ENCODE results near the gene MARCHF5. TPM values are rescaled to one million over a fixed set of nuclear protein-coding genes. Genes with fewer than 3 reads are reported as not detected.

Gene MARCHF5
- total RNA-seq, 5 donors from 2014 or later (not counting 1 experiment from before 2014, with no cell fraction given): 22.8 to 37.9 (median 32.7) TPM

- ATAC-seq (replicated peaks in 1 of 4) (no peak), DNase-seq (peak in 30 of 35 experiments; percentile 7 to 62 (median 28))
- H3K27me3 Mint-ChIP-seq: no peaks in the 10 kb centered on the region
- H3K9me3 Mint-ChIP-seq: no peaks in the 10 kb centered on the region
- 2% methylated on average over 5 of the region's 17 CpGs for WGBS (ENCODE audit: insufficient coverage)
- ChIA-PET CTCF (interaction anchor here (0.5 to 2.0 kb wide), 10 partner anchors 8 to 1129 kb away, joined by 3 to 8 read pairs (median 3); no protein-coding TSS in a partner anchor), POLR2A (interaction anchor here in 1 of 2 donors (0.6 kb wide), 1 partner anchor 552 kb away, joined by 5 read pairs; no protein-coding TSS in a partner anchor)
- H3K4me1 Mint-ChIP-seq: peaks cover 35 to 41% (median 40%) of the 10 kb centered on the region in 3 donors
- H3K36me3 Mint-ChIP-seq: peaks cover 14% of the 10 kb centered on the region
- H3K36me3 ChIP-seq (ENCODE audit: control insufficient read depth in 2 of 2, extremely low read depth in 1 of 2, insufficient read depth in 1 of 2, low read length in 1 of 2): no peaks in the 10 kb centered on the region
- peak overlapping the region; percentile 61 to 79 for H3K27ac Mint-ChIP-seq
- no peaks in the 10 kb centered on the region for H3K9me3 ChIP-seq
- H3K4me3 Mint-ChIP-seq: peak overlapping the region; percentile 93 to 94 (median 94)
- H3K27me3 ChIP-seq (replicated peaks in 1 of 2; ENCODE audit: control insufficient read depth in 2 of 2, extremely low read depth in 1 of 2, insufficient read depth in 2 of 2, low read length in 1 of 2): no peaks in the 10 kb centered on the region
- H3K27ac ChIP-seq (ENCODE audit: low read length): peak overlapping the region; percentile 69
- peaks cover 6 to 31% of the 10 kb centered on the region in 2 experiments for H3K4me1 ChIP-seq (ENCODE audit: control insufficient read depth in 1 of 2, extremely low read depth in 1 of 2, insufficient read depth in 2 of 2, low read length in 2 of 2)
- H3K4me3 ChIP-seq (ENCODE audit: control insufficient read depth in 1 of 2, extremely low read depth in 1 of 2, low read length in 1 of 2): peak overlapping the region; percentile 93 to 96
These were observed 1.2 kb downstream of the MARCHF5 start for GRCh38 chr10:92291921-92292845.

- H3K4me3 Mint-ChIP-seq: no peak overlapping the region
- H3K9me3 Mint-ChIP-seq: no peaks in the 10 kb centered on the region
- H3K27me3 Mint-ChIP-seq: no peaks in the 10 kb centered on the region
- Histone ChIP-seq H3K27ac (ENCODE audit: low read length) (no peak overlapping the region), H3K9me3 (no peaks in the 10 kb centered on the region), H3K36me3 (ENCODE audit: control insufficient read depth in 2 of 2, extremely low read depth in 1 of 2, insufficient read depth in 1 of 2, low read length in 1 of 2) (peaks cover 0 to 5% of the 10 kb centered on the region in 2 donors), H3K4me3 (ENCODE audit: control insufficient read depth in 1 of 2, extremely low read depth in 1 of 2, low read length in 1 of 2) (no peak overlapping the region), H3K27me3 (replicated peaks in 1 of 2; ENCODE audit: control insufficient read depth in 2 of 2, extremely low read depth in 1 of 2, insufficient read depth in 2 of 2, low read length in 1 of 2) (no peaks in the 10 kb centered on the region), H3K4me1 (ENCODE audit: control insufficient read depth in 1 of 2, extremely low read depth in 1 of 2, insufficient read depth in 2 of 2, low read length in 2 of 2) (peaks cover 6 to 9% of the 10 kb centered on the region in 2 experiments)
- no peak overlapping the region for H3K27ac Mint-ChIP-seq
- H3K36me3 Mint-ChIP-seq: peaks cover 30% of the 10 kb centered on the region
- ChIA-PET POLR2A (interaction anchor here in 1 of 2 donors (0.6 kb wide), 1 partner anchor 663 kb away, joined by 3 read pairs; no protein-coding TSS in a partner anchor), CTCF (interaction anchor here in 1 of 2 donors (0.5 to 0.6 kb wide), 2 partner anchors 339 to 544 kb away, joined by 3 to 5 read pairs; no protein-coding TSS in a partner anchor)
- 100% methylated on average over 1 of the region's 6 CpGs for WGBS (ENCODE audit: insufficient coverage)
- DNase-seq (no peak), ATAC-seq (replicated peaks in 1 of 4) (no peak)
- H3K4me1 Mint-ChIP-seq: peaks cover 59 to 65% (median 60%) of the 10 kb centered on the region in 3 donors
These were observed 7.5 kb downstream of the MARCHF5 start for GRCh38 chr10:92298487-92298886.

GRCh38 chr10:92303096-92303495 lies 12.1 kb downstream of the MARCHF5 start:
- Histone ChIP-seq H3K36me3 (ENCODE audit: control insufficient read depth in 2 of 2, extremely low read depth in 1 of 2, insufficient read depth in 1 of 2, low read length in 1 of 2) (peaks cover 0 to 5% of the 10 kb centered on the region in 2 donors), H3K27me3 (replicated peaks in 1 of 2; ENCODE audit: control insufficient read depth in 2 of 2, extremely low read depth in 1 of 2, insufficient read depth in 2 of 2, low read length in 1 of 2) (no peaks in the 10 kb centered on the region), H3K4me1 (ENCODE audit: control insufficient read depth in 1 of 2, extremely low read depth in 1 of 2, insufficient read depth in 2 of 2, low read length in 2 of 2) (peaks cover 0 to 9% of the 10 kb centered on the region in 2 experiments), H3K4me3 (ENCODE audit: control insufficient read depth in 1 of 2, extremely low read depth in 1 of 2, low read length in 1 of 2) (no peak overlapping the region), H3K27ac (ENCODE audit: low read length) (no peak overlapping the region), H3K9me3 (no peaks in the 10 kb centered on the region)
- Mint-ChIP-seq H3K27me3 (no peaks in the 10 kb centered on the region), H3K4me3 (peak overlapping the region in 1 of 3 donors; percentile 4), H3K27ac (no peak overlapping the region), H3K9me3 (no peaks in the 10 kb centered on the region), H3K4me1 (peaks cover 55 to 67% (median 63%) of the 10 kb centered on the region in 3 donors), H3K36me3 (peaks cover 16% of the 10 kb centered on the region)
- DNase-seq (no peak), ATAC-seq (replicated peaks in 1 of 4) (no peak)
- ChIA-PET POLR2A (no interaction called here), CTCF (interaction anchor here (0.5 to 1.0 kb wide), 3 partner anchors 11 to 16 kb away, joined by 3 to 9 read pairs (median 6); partner anchors contain the start of genes CPEB3 (in 1 of the 2) and MARCHF5 (in 1 of the 2))

GRCh38 chr10:92304061-92304460 lies 13.1 kb downstream of the MARCHF5 start:
- Mint-ChIP-seq H3K9me3 (no peaks in the 10 kb centered on the region), H3K4me3 (no peak overlapping the region), H3K27me3 (no peaks in the 10 kb centered on the region), H3K27ac (no peak overlapping the region), H3K36me3 (peaks cover 14% of the 10 kb centered on the region), H3K4me1 (peaks cover 46 to 65% (median 60%) of the 10 kb centered on the region in 3 donors)
- no peaks in the 10 kb centered on the region for H3K9me3 ChIP-seq
- ATAC-seq (replicated peaks in 1 of 4) (no peak), DNase-seq (no peak)
- ChIA-PET CTCF (interaction anchor here in 1 of 2 donors (1.3 kb wide), 1 partner anchor 36 kb away, joined by 4 read pairs; no protein-coding TSS in a partner anchor), POLR2A (interaction anchor here (0.5 to 0.6 kb wide), 2 partner anchors 10 to 1597 kb away, joined by 3 to 4 read pairs; no protein-coding TSS in a partner anchor)
- H3K36me3 ChIP-seq (ENCODE audit: control insufficient read depth in 2 of 2, extremely low read depth in 1 of 2, insufficient read depth in 1 of 2, low read length in 1 of 2): peaks cover 0 to 5% of the 10 kb centered on the region in 2 donors
- 88% methylated on average over 1 of the region's 1 CpG for whole genome bisulfite sequencing (ENCODE audit: insufficient coverage)
- H3K27me3 ChIP-seq (replicated peaks in 1 of 2; ENCODE audit: control insufficient read depth in 2 of 2, extremely low read depth in 1 of 2, insufficient read depth in 2 of 2, low read length in 1 of 2): no peaks in the 10 kb centered on the region
- peaks cover 0 to 9% of the 10 kb centered on the region in 2 experiments for H3K4me1 ChIP-seq (ENCODE audit: control insufficient read depth in 1 of 2, extremely low read depth in 1 of 2, insufficient read depth in 2 of 2, low read length in 2 of 2)
- no peak overlapping the region for H3K4me3 ChIP-seq (ENCODE audit: control insufficient read depth in 1 of 2, extremely low read depth in 1 of 2, low read length in 1 of 2)
- no peak overlapping the region for H3K27ac ChIP-seq (ENCODE audit: low read length)

GRCh38 chr10:92305133-92306072 lies 14.4 kb downstream of the MARCHF5 start:
- ATAC-seq (replicated peaks in 1 of 4) (no peak), DNase-seq (no peak)
- Histone ChIP-seq H3K27ac (ENCODE audit: low read length) (no peak overlapping the region), H3K4me1 (ENCODE audit: control insufficient read depth in 1 of 2, extremely low read depth in 1 of 2, insufficient read depth in 2 of 2, low read length in 2 of 2) (peaks cover 0 to 9% of the 10 kb centered on the region in 2 experiments), H3K27me3 (replicated peaks in 1 of 2; ENCODE audit: control insufficient read depth in 2 of 2, extremely low read depth in 1 of 2, insufficient read depth in 2 of 2, low read length in 1 of 2) (no peaks in the 10 kb centered on the region), H3K4me3 (ENCODE audit: control insufficient read depth in 1 of 2, extremely low read depth in 1 of 2, low read length in 1 of 2) (no peak overlapping the region), H3K9me3 (no peaks in the 10 kb centered on the region), H3K36me3 (ENCODE audit: control insufficient read depth in 2 of 2, extremely low read depth in 1 of 2, insufficient read depth in 1 of 2, low read length in 1 of 2) (peaks cover 0 to 5% of the 10 kb centered on the region in 2 donors)
- 96% methylated on average over 7 of the region's 13 CpGs for WGBS (ENCODE audit: insufficient coverage)
- Mint-ChIP-seq H3K4me1 (peaks cover 41 to 58% (median 54%) of the 10 kb centered on the region in 3 donors), H3K9me3 (no peaks in the 10 kb centered on the region), H3K36me3 (peaks cover 8% of the 10 kb centered on the region), H3K27ac (no peak overlapping the region), H3K4me3 (no peak overlapping the region), H3K27me3 (no peaks in the 10 kb centered on the region)
- ChIA-PET POLR2A (no interaction called here), CTCF (interaction anchor here (0.6 to 1.3 kb wide), 3 partner anchors 8 to 34 kb away, joined by 3 to 4 read pairs (median 4); no protein-coding TSS in a partner anchor)

Measured in T-cell (primary cell).